Heart left ventricle (tissue), 16 donors: ENCODE results near the gene KCTD6. TPM values are rescaled to one million over a fixed set of nuclear protein-coding genes. Genes with fewer than 3 reads are reported as not detected.
A peak's percentile ranks its signal among the peaks of the same experiment; 100 is the strongest.

Experiments used
- ATAC-seq, 4 donors: fragments of 200-7000 bp; cut with Tn5 transposase; one replicate each; pipeline ENCODE4 v1.9.1; 2020 to 2022; ENCODE audit warnings: moderate library complexity in 4 of 4, mild to moderate bottlenecking in 3 of 4, moderate number of reproducible peaks in 1 of 4
- DNase-seq, 5 donors: peaks; one replicate each; pipeline ENCODE4 v3.0.0-alpha.2; 2020
- H3K27ac ChIP-seq, 12 donors: fragments of 200-600 bp; sonication (generic) in 4 of 12; one replicate each; pipeline versions ENCODE4 v1.5.0 to v1.8.0; 2016 to 2022; ENCODE audit warnings: mild to moderate bottlenecking in 2 of 12
- H3K27me3 ChIP-seq, 9 donors: fragments of 200-600 bp; sonication (generic) in 2 of 9; one replicate each; pipeline versions ENCODE4 v1.5.1 to v1.8.0; 2016 to 2022; ENCODE audit warnings: mild to moderate bottlenecking in 3 of 9
- H3K36me3 ChIP-seq, 9 donors: fragments of 200-600 bp; sonication (generic) in 2 of 9; one replicate each; pipeline versions ENCODE4 v1.5.0 to v1.8.0; 2018 to 2022; ENCODE audit warnings: mild to moderate bottlenecking in 2 of 9
- H3K4me1 ChIP-seq, 12 donors: fragments of 200-600 bp; sonication (generic) in 4 of 12; one replicate each; pipeline versions ENCODE4 v1.5.0 to v1.8.0; 2016 to 2022; ENCODE audit warnings: mild to moderate bottlenecking in 3 of 12
- H3K4me3 ChIP-seq, 12 donors: fragments of 200-600 bp; sonication (generic) in 4 of 12; one replicate each; pipeline versions ENCODE4 v1.5.0 to v1.8.0; 2017 to 2022; ENCODE audit warnings: mild to moderate bottlenecking in 9 of 12, moderate library complexity in 4 of 12
- H3K9me3 ChIP-seq, 12 donors: fragments of 200-600 bp; sonication (generic) in 4 of 12; one replicate each; pipeline versions ENCODE4 v1.5.0 to v1.8.0; 2016 to 2022; ENCODE audit warnings: mild to moderate bottlenecking in 1 of 12
- POLR2A ChIP-seq, 2 donors: fragments of 450-650 bp; IDR thresholded peaks; one replicate each; pipeline ENCODE4 v1.6.1; 2017; ENCODE audit warnings: antibody characterized with exemption in 2 of 2, mild to moderate bottlenecking in 2 of 2, moderate library complexity in 2 of 2
- WGBS, 4 donors: extraction: QIAGEN DNeasy Blood & Tissue Kit in 2 of 4; methylation state at CpG; one replicate each; pipeline versions ENCODE4 v1.1.5 to v1.1.7; 2013 to 2018; 5-methylcytosine and 5-hydroxymethylcytosine counted together
- intact Hi-C, 10 donors: fragments of 100-400 bp; cut with DNase I; formaldehyde crosslinking; loops; one replicate each; pipeline versions ENCODE4 v1.11.1 to v1.14.2; 2022
- polyA plus RNA-seq, 2 donors: library from polyadenylated mRNA; stranded (reverse); fragments of 200-250 nt; gene quantifications; one replicate each; pipeline ENCODE4 v1.2.3, GENCODE V29; 2013
- total RNA-seq, 9 donors: library from RNA; depleted of rRNA in 2 of 9; stranded (reverse); fragments of >200 nt in 2 of 9; fragmentation: NEBNext Ultra II Directional in 3 of 9; extraction: Animal tissue kit (Norgen Biotek cat#: 25700) in 3 of 9; gene quantifications; one replicate each; pipeline versions ENCODE4 v1.1.0 to v1.2.4, GENCODE V29; 2016 to 2023
- TF ChIP-seq, protein P1 (sequence below), 12 donors: fragments of 200-600 bp; sonication (generic) in 4 of 12; IDR thresholded peaks; one replicate each; pipeline versions ENCODE4 v1.5.0 to v1.8.0; 2018 to 2022; ENCODE audit warnings: antibody characterized with exemption in 12 of 12, mild to moderate bottlenecking in 5 of 12
- donor health status: ischemic (EF 13 %, LVEDD 7.1; RV severe dilation, severe dysfunction).
- donor health status: healthy with polysubstance abuse.
- donor health status: DM: no; HTN: yes; CAD: no.
- donor health status: DM: no; HTN: no; CAD: no.
- donor health status: ischemic (EF 25% LVEDD 6.9; RV normal size, moderate dysfunction).
- donor health status: ischemic (EF 25% LVEDD 5.7; RV mildly dilated, moderate dysfunction).
- donor health status: healthy.
- donor health status: DM: yes; HTN: yes; CAD: no.
- donor health status: ischemic (EF 35%, LVEDD 5.7; RV mildly dilated, moderate dysfunction).
- donor health status: nonischemic (EF 11% LVEDD 7.7; RV severe dilation, severe dysfunction).
- donor health status: DM: yes; HTN: yes; CAD: no.
- donor health status: PGD.
- donor health status: ischemic (EF 29% LVEDD 5.4; RV normal size, mild dysfunction).
- donor health status: nonischemic (EF 23%, LVEDD 6.1; RV moderate dilation, normal function).

KCTD6 gene
- total and polyA plus RNA-seq, 11 donors = 5.7 to 10.5 (median 6.9) TPM

DNA sequence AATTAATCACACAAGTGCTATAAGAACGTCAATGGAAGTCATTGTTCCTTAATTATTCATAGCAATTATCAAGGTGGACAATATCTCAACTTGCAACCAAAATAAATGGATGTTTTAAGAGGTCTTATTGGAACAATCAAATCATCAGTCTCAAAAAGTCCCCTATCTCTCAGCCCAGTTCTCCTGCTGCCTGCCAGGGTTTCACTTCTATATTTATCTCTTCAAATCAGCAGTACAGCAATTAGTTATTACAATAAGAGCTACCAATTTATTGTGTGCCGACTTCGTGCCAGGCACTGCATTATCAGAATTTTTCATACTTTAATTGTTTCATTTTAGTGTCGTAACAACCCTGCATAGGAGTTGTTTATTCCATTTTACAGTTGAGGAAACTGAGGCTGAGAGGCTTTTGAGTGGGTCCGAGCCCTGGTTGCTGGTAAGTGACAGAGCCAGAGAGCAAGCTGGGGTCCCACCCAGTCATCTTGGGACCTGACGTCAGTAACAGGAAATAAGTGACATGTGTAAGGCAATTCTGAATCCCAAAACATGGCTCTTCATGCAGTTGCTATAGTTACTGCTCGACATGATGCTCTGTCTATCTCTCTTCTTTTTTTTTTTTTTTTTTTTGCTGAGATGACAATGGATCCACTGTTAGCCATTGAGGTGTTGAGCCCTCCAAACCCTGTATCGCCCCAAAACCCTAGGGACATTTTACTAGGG lies 8.8 kb upstream of the KCTD6 start:
- Histone ChIP-seq H3K27ac (peak overlapping the region in 5 of 12 donors; percentile 2 to 68 (median 43)), H3K27me3 (no peaks in the 10 kb centered on the region), H3K4me3 (no peak overlapping the region), H3K4me1 (peaks cover 0 to 57% (median 8%) of the 10 kb centered on the region in 12 donors), H3K9me3 (peaks cover 0 to 14% (median 0%) of the 10 kb centered on the region in 12 donors), H3K36me3 (no peaks in the 10 kb centered on the region)
- ATAC-seq (peak in 1 of 4 donors; percentile 19), DNase-seq (no peak)
- intact Hi-C loops = no loop called here
- no peak for TF ChIP-seq POLR2A (IDR thresholded peaks at IDR 0.05)
- TF ChIP-seq, protein P1, sequence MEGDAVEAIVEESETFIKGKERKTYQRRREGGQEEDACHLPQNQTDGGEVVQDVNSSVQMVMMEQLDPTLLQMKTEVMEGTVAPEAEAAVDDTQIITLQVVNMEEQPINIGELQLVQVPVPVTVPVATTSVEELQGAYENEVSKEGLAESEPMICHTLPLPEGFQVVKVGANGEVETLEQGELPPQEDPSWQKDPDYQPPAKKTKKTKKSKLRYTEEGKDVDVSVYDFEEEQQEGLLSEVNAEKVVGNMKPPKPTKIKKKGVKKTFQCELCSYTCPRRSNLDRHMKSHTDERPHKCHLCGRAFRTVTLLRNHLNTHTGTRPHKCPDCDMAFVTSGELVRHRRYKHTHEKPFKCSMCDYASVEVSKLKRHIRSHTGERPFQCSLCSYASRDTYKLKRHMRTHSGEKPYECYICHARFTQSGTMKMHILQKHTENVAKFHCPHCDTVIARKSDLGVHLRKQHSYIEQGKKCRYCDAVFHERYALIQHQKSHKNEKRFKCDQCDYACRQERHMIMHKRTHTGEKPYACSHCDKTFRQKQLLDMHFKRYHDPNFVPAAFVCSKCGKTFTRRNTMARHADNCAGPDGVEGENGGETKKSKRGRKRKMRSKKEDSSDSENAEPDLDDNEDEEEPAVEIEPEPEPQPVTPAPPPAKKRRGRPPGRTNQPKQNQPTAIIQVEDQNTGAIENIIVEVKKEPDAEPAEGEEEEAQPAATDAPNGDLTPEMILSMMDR (IDR thresholded peaks at IDR 0.05) = no peak
- WGBS, 4 donors = 31 to 42% (median 38%) methylated on average over 8 of the region's 8 CpGs

DNA sequence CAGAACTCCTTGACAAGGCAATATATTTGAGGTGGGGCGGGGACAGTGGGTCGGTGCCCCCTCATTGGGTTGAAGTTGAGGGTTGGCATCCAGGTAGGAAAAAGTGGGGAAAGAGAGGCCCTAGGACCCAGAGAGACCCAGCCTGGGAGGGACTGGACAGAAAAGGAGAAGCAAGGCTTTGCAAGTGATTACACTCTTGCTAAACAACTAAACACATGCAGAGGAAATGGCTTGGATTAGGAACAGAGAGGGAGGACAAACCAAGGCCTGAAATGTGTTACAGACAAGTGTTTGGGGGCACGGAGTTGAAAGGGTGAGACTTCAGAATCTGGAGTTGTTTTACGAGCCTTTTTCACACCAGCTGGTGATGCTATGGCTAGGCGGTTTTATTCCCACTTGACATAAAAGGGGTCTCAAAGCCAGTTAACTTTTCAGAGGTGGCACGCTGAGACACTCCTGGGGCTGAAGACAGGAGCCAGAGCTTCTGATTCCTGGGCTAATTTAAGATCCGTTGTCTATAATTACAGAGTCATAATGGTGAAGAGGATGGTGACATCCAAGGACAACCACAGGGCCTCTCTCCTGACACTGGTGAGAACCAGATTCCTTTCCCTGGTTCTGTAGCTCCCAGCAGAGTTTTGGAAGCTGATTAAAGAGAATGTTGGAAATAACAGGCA lies 7.7 kb upstream of the KCTD6 start:
- Histone ChIP-seq H3K27ac (peak overlapping the region in 10 of 12 donors; percentile 17 to 86 (median 54)), H3K4me1 (peaks cover 0 to 55% (median 8%) of the 10 kb centered on the region in 12 donors), H3K4me3 (no peak overlapping the region), H3K9me3 (peaks cover 0 to 14% (median 0%) of the 10 kb centered on the region in 12 donors), H3K36me3 (no peaks in the 10 kb centered on the region), H3K27me3 (no peaks in the 10 kb centered on the region)
- WGBS, 4 donors = 42 to 57% (median 53%) methylated on average over 7 of the region's 7 CpGs
- TF ChIP-seq POLR2A (IDR thresholded peaks at IDR 0.05) = no peak
- TF ChIP-seq, protein P1 (IDR thresholded peaks at IDR 0.05) = no peak
- ATAC-seq (peak in 3 of 4 donors; percentile 29 to 68 (median 44)), DNase-seq (no peak)
- intact Hi-C loops = no loop called here

DNA sequence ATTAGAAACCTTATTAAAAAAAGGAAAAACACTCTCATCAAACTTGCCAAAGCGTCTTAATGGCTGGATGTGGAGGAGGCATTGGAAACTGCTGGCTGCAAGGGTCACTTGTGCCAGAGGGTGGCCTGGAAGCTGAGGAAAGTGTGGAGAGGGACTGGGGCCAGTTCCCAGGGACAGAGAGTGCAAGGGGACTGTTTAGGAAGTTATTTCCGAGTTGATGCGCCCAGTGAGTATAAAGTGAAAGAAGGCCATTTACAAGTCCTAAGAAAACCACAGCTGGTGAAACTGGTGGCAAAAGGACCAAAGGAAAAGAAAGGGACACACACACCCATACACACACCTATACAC lies 7.2 kb upstream of the KCTD6 start:
- Histone ChIP-seq H3K4me1 (peaks cover 0 to 50% (median 8%) of the 10 kb centered on the region in 12 donors), H3K4me3 (no peak overlapping the region), H3K9me3 (peaks cover 0 to 10% (median 0%) of the 10 kb centered on the region in 12 donors), H3K36me3 (no peaks in the 10 kb centered on the region), H3K27me3 (no peaks in the 10 kb centered on the region), H3K27ac (peak overlapping the region in 10 of 12 donors; percentile 17 to 86 (median 54))
- 52 to 64% (median 55%) methylated on average over 3 of the region's 3 CpGs for WGBS, 4 donors
- no peak for TF ChIP-seq POLR2A (IDR thresholded peaks at IDR 0.05)
- TF ChIP-seq, protein P1 (IDR thresholded peaks at IDR 0.05) = no peak
- intact Hi-C loops = loop anchor here in 2 of 10 donors (5.0 kb wide), 2 partner anchors 47 to 157 kb away; no protein-coding TSS in a partner anchor
- DNase-seq = no peak
- peak in 1 of 4 donors; percentile 41 for ATAC-seq

DNA sequence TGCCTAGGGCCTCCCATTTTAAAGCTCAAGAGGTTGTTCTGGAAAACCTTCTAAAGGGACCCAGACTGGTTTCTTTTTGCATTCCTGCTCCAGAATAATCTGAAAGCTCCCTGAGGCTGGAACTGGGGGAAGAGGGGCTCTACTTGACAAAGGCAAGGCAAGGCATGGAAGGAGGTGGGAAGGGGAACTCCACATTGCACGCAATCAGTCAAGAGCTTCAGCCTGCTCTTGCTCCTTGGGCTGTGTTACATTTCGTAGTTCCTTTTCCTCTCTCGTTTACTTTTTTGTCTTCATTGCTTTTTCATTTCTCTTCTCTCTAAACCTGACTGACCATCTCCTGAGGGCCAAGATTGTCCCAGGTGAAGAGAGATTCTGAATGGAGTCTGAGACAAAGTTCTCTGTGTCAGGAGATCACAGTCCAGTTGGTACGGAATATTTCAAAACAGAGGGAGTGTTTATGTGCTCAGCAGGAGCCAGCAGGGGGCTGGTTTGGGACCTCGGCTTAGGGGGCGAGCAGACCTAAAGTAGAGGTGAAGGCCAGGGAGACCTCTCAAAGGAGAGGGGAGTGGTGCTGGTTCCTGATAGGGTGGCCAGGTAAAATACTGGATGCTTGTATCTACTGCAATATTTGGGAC lies 6.0 kb upstream of the KCTD6 start:
- Histone ChIP-seq H3K4me3 (no peak overlapping the region), H3K4me1 (peaks cover 0 to 59% (median 13%) of the 10 kb centered on the region in 12 donors), H3K36me3 (no peaks in the 10 kb centered on the region), H3K27ac (peak overlapping the region in 1 of 12 donors; percentile 32), H3K27me3 (no peaks in the 10 kb centered on the region), H3K9me3 (no peaks in the 10 kb centered on the region)
- intact Hi-C loops = loop anchor here in 2 of 10 donors (5.0 kb wide), 2 partner anchors 49 to 159 kb away; no protein-coding TSS in a partner anchor
- no peak for ATAC-seq
- no peak for DNase-seq
- no peak for TF ChIP-seq POLR2A (IDR thresholded peaks at IDR 0.05)
- TF ChIP-seq, protein P1 (IDR thresholded peaks at IDR 0.05) = no peak
- WGBS, 4 donors = 86 to 91% (median 89%) methylated on average over 6 of the region's 6 CpGs
